ENCODE results near the gene FRY. TPM values are rescaled to one million over a fixed set of nuclear protein-coding genes. Genes with fewer than 3 reads are reported as not detected.

FRY gene
- total RNA-seq, 1 donor from 2014 or later: 83.6 TPM

GRCh38 chr13:32021785-32022184 lies 9.8 kb upstream of the FRY start:
- TF ChIP-seq, protein P1, sequence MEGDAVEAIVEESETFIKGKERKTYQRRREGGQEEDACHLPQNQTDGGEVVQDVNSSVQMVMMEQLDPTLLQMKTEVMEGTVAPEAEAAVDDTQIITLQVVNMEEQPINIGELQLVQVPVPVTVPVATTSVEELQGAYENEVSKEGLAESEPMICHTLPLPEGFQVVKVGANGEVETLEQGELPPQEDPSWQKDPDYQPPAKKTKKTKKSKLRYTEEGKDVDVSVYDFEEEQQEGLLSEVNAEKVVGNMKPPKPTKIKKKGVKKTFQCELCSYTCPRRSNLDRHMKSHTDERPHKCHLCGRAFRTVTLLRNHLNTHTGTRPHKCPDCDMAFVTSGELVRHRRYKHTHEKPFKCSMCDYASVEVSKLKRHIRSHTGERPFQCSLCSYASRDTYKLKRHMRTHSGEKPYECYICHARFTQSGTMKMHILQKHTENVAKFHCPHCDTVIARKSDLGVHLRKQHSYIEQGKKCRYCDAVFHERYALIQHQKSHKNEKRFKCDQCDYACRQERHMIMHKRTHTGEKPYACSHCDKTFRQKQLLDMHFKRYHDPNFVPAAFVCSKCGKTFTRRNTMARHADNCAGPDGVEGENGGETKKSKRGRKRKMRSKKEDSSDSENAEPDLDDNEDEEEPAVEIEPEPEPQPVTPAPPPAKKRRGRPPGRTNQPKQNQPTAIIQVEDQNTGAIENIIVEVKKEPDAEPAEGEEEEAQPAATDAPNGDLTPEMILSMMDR (IDR thresholded peaks at IDR 0.05; ENCODE audit: partially characterized antibody, unreplicated experiment): no peak
- Mint-ChIP-seq H3K27ac (ENCODE audit: unreplicated experiment) (peak overlapping the region; percentile 56), H3K27me3 (ENCODE audit: unreplicated experiment) (no peaks in the 10 kb centered on the region), H3K4me3 (ENCODE audit: unreplicated experiment) (no peak overlapping the region), H3K4me1 (ENCODE audit: low read depth, unreplicated experiment) (peaks cover 24% of the 10 kb centered on the region), H3K9me3 (ENCODE audit: unreplicated experiment) (peaks cover 4% of the 10 kb centered on the region), H3K36me3 (ENCODE audit: unreplicated experiment) (no peaks in the 10 kb centered on the region)
- no peak for DNase-seq

- peak overlapping the region; percentile 56 for H3K27ac Mint-ChIP-seq (ENCODE audit: unreplicated experiment)
- peaks cover 4% of the 10 kb centered on the region for H3K9me3 Mint-ChIP-seq (ENCODE audit: unreplicated experiment)
- TF ChIP-seq, protein P1 (IDR thresholded peaks at IDR 0.05; ENCODE audit: partially characterized antibody, unreplicated experiment): no peak
- H3K4me1 Mint-ChIP-seq (ENCODE audit: low read depth, unreplicated experiment): peaks cover 28% of the 10 kb centered on the region
- H3K36me3 Mint-ChIP-seq (ENCODE audit: unreplicated experiment): no peaks in the 10 kb centered on the region
- no peak overlapping the region for H3K4me3 Mint-ChIP-seq (ENCODE audit: unreplicated experiment)
- no peak for DNase-seq
- H3K27me3 Mint-ChIP-seq (ENCODE audit: unreplicated experiment): no peaks in the 10 kb centered on the region
Measured at GRCh38 chr13:32022311-32022710, 9.3 kb upstream of the FRY start.

DNA sequence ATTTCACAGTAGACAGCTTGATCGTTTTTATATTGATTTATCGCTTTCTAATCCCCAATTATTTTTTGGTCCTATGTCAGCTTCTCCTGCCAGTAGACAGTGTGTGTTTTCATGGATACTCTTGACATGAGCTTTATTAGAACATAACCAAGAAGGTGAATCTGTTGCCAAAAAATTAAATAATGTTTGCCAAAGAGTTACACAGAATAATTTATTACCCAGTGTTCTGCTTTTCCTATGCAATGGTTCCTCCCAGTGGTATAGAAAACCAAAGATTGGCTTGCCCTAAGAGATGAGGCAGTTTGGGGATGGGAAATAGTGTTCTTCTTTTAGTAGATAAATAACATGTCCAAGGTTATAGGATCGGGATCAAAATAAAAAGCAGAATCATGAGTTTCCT lies 8.5 kb upstream of the FRY start:
- Mint-ChIP-seq H3K36me3 (ENCODE audit: unreplicated experiment) (no peaks in the 10 kb centered on the region), H3K27me3 (ENCODE audit: unreplicated experiment) (no peaks in the 10 kb centered on the region), H3K27ac (ENCODE audit: unreplicated experiment) (no peak overlapping the region), H3K4me3 (ENCODE audit: unreplicated experiment) (no peak overlapping the region), H3K9me3 (ENCODE audit: unreplicated experiment) (peaks cover 4% of the 10 kb centered on the region), H3K4me1 (ENCODE audit: low read depth, unreplicated experiment) (peaks cover 28% of the 10 kb centered on the region)
- TF ChIP-seq, protein P1 (IDR thresholded peaks at IDR 0.05; ENCODE audit: partially characterized antibody, unreplicated experiment): no peak
- DNase-seq: no peak

GRCh38 chr13:32023698-32024097 lies 7.9 kb upstream of the FRY start:
- peaks cover 31% of the 10 kb centered on the region for H3K4me1 Mint-ChIP-seq (ENCODE audit: low read depth, unreplicated experiment)
- H3K27ac Mint-ChIP-seq (ENCODE audit: unreplicated experiment): no peak overlapping the region
- no peak for DNase-seq
- H3K9me3 Mint-ChIP-seq (ENCODE audit: unreplicated experiment): peaks cover 4% of the 10 kb centered on the region
- TF ChIP-seq, protein P1 (IDR thresholded peaks at IDR 0.05; ENCODE audit: partially characterized antibody, unreplicated experiment): no peak
- no peak overlapping the region for H3K4me3 Mint-ChIP-seq (ENCODE audit: unreplicated experiment)
- H3K27me3 Mint-ChIP-seq (ENCODE audit: unreplicated experiment): no peaks in the 10 kb centered on the region
- no peaks in the 10 kb centered on the region for H3K36me3 Mint-ChIP-seq (ENCODE audit: unreplicated experiment)

GRCh38 chr13:32024750-32025149 lies 6.8 kb upstream of the FRY start:
- Mint-ChIP-seq H3K27me3 (ENCODE audit: unreplicated experiment) (no peaks in the 10 kb centered on the region), H3K4me1 (ENCODE audit: low read depth, unreplicated experiment) (peaks cover 28% of the 10 kb centered on the region), H3K4me3 (ENCODE audit: unreplicated experiment) (no peak overlapping the region), H3K27ac (ENCODE audit: unreplicated experiment) (no peak overlapping the region), H3K36me3 (ENCODE audit: unreplicated experiment) (no peaks in the 10 kb centered on the region), H3K9me3 (ENCODE audit: unreplicated experiment) (peaks cover 4% of the 10 kb centered on the region)
- TF ChIP-seq, protein P1 (IDR thresholded peaks at IDR 0.05; ENCODE audit: partially characterized antibody, unreplicated experiment): no peak
- no peak for DNase-seq
